Loucy (cell line): ENCODE data around the gene KLHDC9.

Source experiments
- H2AFZ ChIP-seq: fragments of 200-600 bp; sonication (generic); 2 replicates; pipeline ENCODE4 v1.6.0; 2016; ENCODE audit warnings: antibody characterized with exemption, mild to moderate bottlenecking, low read length, moderate library complexity
- H3F3A ChIP-seq: fragments of 200-600 bp; 2 replicates; pipeline ENCODE4 v1.6.0; 2016; ENCODE audit warnings: antibody characterized with exemption, low read depth, mild to moderate bottlenecking
- H3K27me3 ChIP-seq: fragments of 200-600 bp; sonication (generic); 2 replicates; pipeline ENCODE4 v1.6.1; 2014; ENCODE audit warnings: low read length, mild to moderate bottlenecking; ENCODE audit not compliant: insufficient read depth, poor library complexity, severe bottlenecking
- H3K36me3 ChIP-seq: fragments of 200-600 bp; sonication (generic); 2 replicates; pipeline ENCODE4 v1.6.1; 2016; ENCODE audit warnings: low read length; ENCODE audit not compliant: insufficient read depth
- H3K4me1 ChIP-seq: fragments of 200-600 bp; sonication (generic); 2 replicates; pipeline ENCODE4 v1.5.1; 2014; ENCODE audit warnings: low read length, mild to moderate bottlenecking; ENCODE audit not compliant: insufficient read depth, poor library complexity, severe bottlenecking
- H3K4me2 ChIP-seq: fragments of 200-600 bp; sonication (generic); 2 replicates; pipeline ENCODE4 v1.6.0; 2014; ENCODE audit warnings: antibody characterized with exemption, low read length, low read depth, mild to moderate bottlenecking; ENCODE audit not compliant: poor library complexity, severe bottlenecking
- H3K4me3 ChIP-seq: fragments of 200-600 bp; sonication (generic); 2 replicates; pipeline ENCODE4 v1.5.1; 2014; ENCODE audit warnings: low read length, mild to moderate bottlenecking, mixed read lengths; ENCODE audit not compliant: poor library complexity, severe bottlenecking
- H3K79me2 ChIP-seq: fragments of 200-600 bp; sonication (generic); 2 replicates; pipeline ENCODE4 v1.6.1; 2014; ENCODE audit warnings: low read length; ENCODE audit not compliant: insufficient read depth
- H3K9ac ChIP-seq: fragments of 200-600 bp; sonication (generic); 2 replicates; pipeline ENCODE4 v1.6.0; 2014; ENCODE audit warnings: mild to moderate bottlenecking, low read depth, low read length, moderate library complexity; ENCODE audit not compliant: poor library complexity, severe bottlenecking
- H3K9me2 ChIP-seq: fragments of 200-600 bp; sonication (generic); replicated peaks from 2 replicates; pipeline ENCODE4 v1.6.1; 2016; ENCODE audit warnings: low read depth, low read length, mixed read lengths
- H3K9me3 ChIP-seq: fragments of 200-600 bp; sonication (generic); 2 replicates; pipeline ENCODE4 v1.6.1; 2014; ENCODE audit warnings: mild to moderate bottlenecking, antibody characterized with exemption, low read length, low read depth; ENCODE audit not compliant: insufficient read depth
- H4K20me1 ChIP-seq: fragments of 200-600 bp; sonication (generic); 2 replicates; pipeline ENCODE4 v1.6.0; 2014; ENCODE audit warnings: antibody characterized with exemption, low read length, mild to moderate bottlenecking; ENCODE audit not compliant: insufficient read depth, poor library complexity, severe bottlenecking
- CTCF ChIP-seq: fragments of 200-600 bp; sonication (generic); conservative IDR thresholded peaks from 2 replicates; pipeline ENCODE4 v1.5.1; 2014; ENCODE audit warnings: mild to moderate bottlenecking, antibody characterized with exemption, low read length
- EZH2phosphoT487 ChIP-seq: fragments of 200-600 bp; IDR thresholded peaks from 2 replicates; pipeline ENCODE4 v1.6.1; 2018; ENCODE audit warnings: antibody characterized with exemption, mild to moderate bottlenecking, moderate library complexity, borderline replicate concordance

The KLHDC9 gene

GRCh38 chr1:161069731-161070270, 28.4 kb upstream of the KLHDC9 start, which contains the start of gene ARHGAP30:
TSS of gene ARHGAP30 (minus strand) at chr1:161069891. CDS start at chr1:161069624, 267 bp downstream.
- peaks cover 28% of the 10 kb centered on the region for H4K20me1 ChIP-seq
- no peak within 1 kb of the TSS for H2AFZ ChIP-seq
- no peaks in the 10 kb centered on the region for H3K9me2 ChIP-seq
- H3K4me2 ChIP-seq, result peak within 1 kb of the TSS; percentile 99
- no peaks in the 10 kb centered on the region for H3K9me3 ChIP-seq
- peak within 1 kb of the TSS; percentile 99 for H3K9ac ChIP-seq
- H3K79me2 ChIP-seq, result peaks cover 46% of the 10 kb centered on the region
- H3K4me1 ChIP-seq, result peaks cover 61% of the 10 kb centered on the region
- H3F3A ChIP-seq, result 0 out of 2 replicates have a peak, but pooled peaks cover 3% of the 10 kb centered on the region
- H3K36me3 ChIP-seq, result no peaks in the 10 kb centered on the region
- no peak for TF ChIP-seq EZH2phosphoT487
- no peak for TF ChIP-seq CTCF
- no peaks in the 10 kb centered on the region for H3K27me3 ChIP-seq
- H3K4me3 ChIP-seq, result peak within 1 kb of the TSS; percentile 98

DNA sequence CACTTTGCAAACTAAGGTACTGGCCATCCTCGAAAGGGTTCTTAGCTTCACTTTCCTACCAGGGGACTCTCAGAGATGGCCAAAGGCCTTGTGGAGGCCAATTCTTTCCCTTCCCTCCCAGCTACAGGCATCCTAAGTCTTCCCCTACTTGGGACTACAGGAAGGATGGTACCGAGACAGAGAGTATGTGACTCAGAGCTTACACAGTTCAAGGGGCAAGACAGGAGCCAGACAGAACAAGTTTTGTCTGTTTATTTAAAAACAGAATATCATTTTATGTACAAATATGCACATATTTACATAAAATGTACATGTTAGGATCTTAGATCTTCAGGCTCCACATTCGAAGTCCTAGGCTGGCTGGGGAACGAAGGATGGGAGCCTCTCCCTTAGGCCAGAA, 27.4 kb upstream of the KLHDC9 start:
- Histone ChIP-seq H3K4me1 (peaks cover 54% of the 10 kb centered on the region), H3F3A (0 out of 2 replicates have a peak, but pooled peaks cover 3% of the 10 kb centered on the region), H3K79me2 (peaks cover 38% of the 10 kb centered on the region), H3K4me3 (no peak overlapping the region), H4K20me1 (peaks cover 21% of the 10 kb centered on the region), H3K9me3 (no peaks in the 10 kb centered on the region), H3K27me3 (no peaks in the 10 kb centered on the region), H3K9ac (peak overlapping the region; percentile 73), H3K36me3 (no peaks in the 10 kb centered on the region), H2AFZ (no peak overlapping the region), H3K4me2 (peak overlapping the region; percentile 99), H3K9me2 (no peaks in the 10 kb centered on the region)
- TF ChIP-seq EZH2phosphoT487 (no peak), CTCF (no peak)

GRCh38 chr1:161071886-161072371, 26.2 kb upstream of the KLHDC9 start:
- no peak overlapping the region for H2AFZ ChIP-seq
- H3K9me3 ChIP-seq, result no peaks in the 10 kb centered on the region
- TF ChIP-seq EZH2phosphoT487 (no peak), CTCF (peak; percentile 71)
- peaks cover 11% of the 10 kb centered on the region for H4K20me1 ChIP-seq
- no peaks in the 10 kb centered on the region for H3K27me3 ChIP-seq
- H3K4me2 ChIP-seq, result no peak overlapping the region
- H3F3A ChIP-seq, result 0 out of 2 replicates have a peak, but pooled peaks cover 3% of the 10 kb centered on the region
- H3K9ac ChIP-seq, result no peak overlapping the region
- peaks cover 48% of the 10 kb centered on the region for H3K4me1 ChIP-seq
- H3K36me3 ChIP-seq, result no peaks in the 10 kb centered on the region
- no peak overlapping the region for H3K4me3 ChIP-seq
- peaks cover 26% of the 10 kb centered on the region for H3K79me2 ChIP-seq
- H3K9me2 ChIP-seq, result no peaks in the 10 kb centered on the region
